Neural progenitor cell (in vitro differentiated cells): Measurements from ENCODE around the gene TLL2. TPM values are rescaled to one million over a fixed set of nuclear protein-coding genes. Genes with fewer than 3 reads are reported as not detected.

ENCODE experiments used
- DNase-seq: peaks from one replicate; pipeline ENCODE4 v3.0.0-alpha.2; 2016; ENCODE audit warnings: low spot score
- H2AFZ ChIP-seq: fragments of 200-600 bp; sonication (generic); replicated peaks from 2 replicates; pipeline ENCODE4 v1.6.1; 2016; ENCODE audit warnings: antibody characterized with exemption
- H3F3A ChIP-seq: fragments of 200-600 bp; sonication (generic); 2 replicates; pipeline ENCODE4 v1.6.1; 2016; ENCODE audit warnings: antibody characterized with exemption, low read depth
- H3K27ac ChIP-seq: fragments of 200-600 bp; sonication (generic); 2 replicates; pipeline ENCODE4 v1.5.1; 2016; ENCODE audit warnings: mild to moderate bottlenecking
- H3K27me3 ChIP-seq: fragments of 200-600 bp; sonication (generic); 2 replicates; pipeline ENCODE4 v1.6.1; 2016; ENCODE audit warnings: mild to moderate bottlenecking, moderate library complexity
- H3K36me3 ChIP-seq: fragments of 200-600 bp; sonication (generic); 2 replicates; pipeline ENCODE4 v1.5.1; 2016
- H3K4me1 ChIP-seq: fragments of 200-600 bp; sonication (generic); 2 replicates; pipeline ENCODE4 v1.6.1; 2016; ENCODE audit warnings: mixed run types
- H3K4me2 ChIP-seq: fragments of 200-600 bp; sonication (generic); 2 replicates; pipeline ENCODE4 v1.6.1; 2016
- H3K4me3 ChIP-seq: fragments of 200-600 bp; sonication (generic); 2 replicates; pipeline ENCODE4 v1.5.1; 2016
- H3K79me2 ChIP-seq: fragments of 200-600 bp; sonication (generic); 2 replicates; pipeline ENCODE4 v1.6.1; 2016; ENCODE audit warnings: low read depth
- H3K9ac ChIP-seq: fragments of 200-600 bp; sonication (generic); 2 replicates; pipeline ENCODE4 v1.6.1; 2016
- H3K9me3 ChIP-seq: fragments of 200-600 bp; sonication (generic); 2 replicates; pipeline ENCODE4 v1.5.1; 2016; ENCODE audit warnings: low read depth
- H4K20me1 ChIP-seq: fragments of 200-600 bp; sonication (generic); 2 replicates; pipeline ENCODE4 v1.6.1; 2016; ENCODE audit warnings: low read depth
- H3K27ac Mint-ChIP-seq: 3 replicates; pipeline ENCODE4 v1.8.0; 2021; ENCODE audit warnings: mixed read lengths
- H3K27me3 Mint-ChIP-seq: 2 replicates; pipeline ENCODE4 v1.8.0; 2022; ENCODE audit warnings: low read depth, mild to moderate bottlenecking, inconsistent platforms, moderate library complexity, mixed read lengths; ENCODE audit not compliant: insufficient read depth
- H3K36me3 Mint-ChIP-seq: 3 replicates; pipeline ENCODE4 v1.8.0; 2021; ENCODE audit warnings: mixed read lengths
- H3K4me1 Mint-ChIP-seq: 3 replicates; pipeline ENCODE4 v1.8.0; 2021; ENCODE audit warnings: mixed read lengths
- H3K4me3 Mint-ChIP-seq: 3 replicates; pipeline ENCODE4 v1.8.0; 2021; ENCODE audit warnings: mild to moderate bottlenecking, moderate library complexity, mixed read lengths
- H3K9me3 Mint-ChIP-seq: 3 replicates; pipeline ENCODE4 v1.8.0; 2020; ENCODE audit warnings: mixed read lengths
- CTCF ChIP-seq: fragments of 200-600 bp; sonication (generic); IDR thresholded peaks from 2 replicates; pipeline ENCODE4 v1.5.1; 2017; ENCODE audit warnings: antibody characterized with exemption, mild to moderate bottlenecking
- EZH2 ChIP-seq: fragments of 200-600 bp; sonication (generic); IDR thresholded peaks from 2 replicates; pipeline ENCODE4 v1.6.1; 2017; ENCODE audit warnings: antibody characterized with exemption, mild to moderate bottlenecking, moderate library complexity
- EZH2phosphoT487 ChIP-seq: fragments of 200-600 bp; sonication (generic); IDR thresholded peaks from 2 replicates; pipeline ENCODE4 v1.6.1; 2017; ENCODE audit warnings: antibody characterized with exemption
- total RNA-seq: library from RNA; depleted of rRNA; stranded (reverse); fragments of >200 nt; gene quantifications from 2 replicates; pipeline ENCODE4 v1.2.3, GENCODE V29; 2015; ENCODE audit warnings: low replicate concordance

TLL2 gene
- total RNA-seq, 1 donor from 2014 or later = 0.22 TPM

- H3K27ac ChIP-seq = no peak overlapping the region
- H3K27ac Mint-ChIP-seq = no peak overlapping the region
- peaks cover 20% of the 10 kb centered on the region for H3K27me3 ChIP-seq
Measured at GRCh38 chr10:96509017-96509641, 4.6 kb downstream of the TLL2 start.

GRCh38 chr10:96507044-96507443 is 6.7 kb downstream of the TLL2 start:
- Histone ChIP-seq H3K4me3 (no peak overlapping the region), H3K4me2 (no peak overlapping the region), H4K20me1 (no peaks in the 10 kb centered on the region), H3K79me2 (no peaks in the 10 kb centered on the region), H3K27me3 (peaks cover 8% of the 10 kb centered on the region), H3K27ac (no peak overlapping the region), H3F3A (peaks cover 22% of the 10 kb centered on the region), H3K9ac (no peak overlapping the region), H3K9me3 (no peaks in the 10 kb centered on the region), H3K4me1 (peaks cover 13% of the 10 kb centered on the region), H2AFZ (no peak overlapping the region), H3K36me3 (no peaks in the 10 kb centered on the region)
- Mint-ChIP-seq H3K9me3 (no peaks in the 10 kb centered on the region), H3K27me3 (peaks cover 19% of the 10 kb centered on the region), H3K4me3 (no peak overlapping the region), H3K36me3 (no peaks in the 10 kb centered on the region), H3K4me1 (peaks cover 31% of the 10 kb centered on the region), H3K27ac (no peak overlapping the region)
- no peak for TF ChIP-seq EZH2phosphoT487
- TF ChIP-seq CTCF = no peak
- TF ChIP-seq EZH2 = no peak
- no peak for DNase-seq

More at GRCh38 chr10:96509017-96509641, 4.6 kb downstream of the TLL2 start:
- Mint-ChIP-seq H3K36me3 (no peaks in the 10 kb centered on the region), H3K27me3 (peaks cover 21% of the 10 kb centered on the region), H3K4me1 (peaks cover 34% of the 10 kb centered on the region), H3K9me3 (no peaks in the 10 kb centered on the region), H3K4me3 (no peak overlapping the region)
- no peak overlapping the region for H2AFZ ChIP-seq
- no peak overlapping the region for H3K4me2 ChIP-seq
- peaks cover 16% of the 10 kb centered on the region for H3K4me1 ChIP-seq
- H3K9ac ChIP-seq = no peak overlapping the region
- no peaks in the 10 kb centered on the region for H4K20me1 ChIP-seq
- no peaks in the 10 kb centered on the region for H3K79me2 ChIP-seq
- peak; percentile 58 for DNase-seq
- H3K9me3 ChIP-seq = no peaks in the 10 kb centered on the region
- H3F3A ChIP-seq = peaks cover 37% of the 10 kb centered on the region
- no peaks in the 10 kb centered on the region for H3K36me3 ChIP-seq
- H3K4me3 ChIP-seq = no peak overlapping the region
- TF ChIP-seq EZH2 (no peak), EZH2phosphoT487 (no peak), CTCF (no peak)

DNA sequence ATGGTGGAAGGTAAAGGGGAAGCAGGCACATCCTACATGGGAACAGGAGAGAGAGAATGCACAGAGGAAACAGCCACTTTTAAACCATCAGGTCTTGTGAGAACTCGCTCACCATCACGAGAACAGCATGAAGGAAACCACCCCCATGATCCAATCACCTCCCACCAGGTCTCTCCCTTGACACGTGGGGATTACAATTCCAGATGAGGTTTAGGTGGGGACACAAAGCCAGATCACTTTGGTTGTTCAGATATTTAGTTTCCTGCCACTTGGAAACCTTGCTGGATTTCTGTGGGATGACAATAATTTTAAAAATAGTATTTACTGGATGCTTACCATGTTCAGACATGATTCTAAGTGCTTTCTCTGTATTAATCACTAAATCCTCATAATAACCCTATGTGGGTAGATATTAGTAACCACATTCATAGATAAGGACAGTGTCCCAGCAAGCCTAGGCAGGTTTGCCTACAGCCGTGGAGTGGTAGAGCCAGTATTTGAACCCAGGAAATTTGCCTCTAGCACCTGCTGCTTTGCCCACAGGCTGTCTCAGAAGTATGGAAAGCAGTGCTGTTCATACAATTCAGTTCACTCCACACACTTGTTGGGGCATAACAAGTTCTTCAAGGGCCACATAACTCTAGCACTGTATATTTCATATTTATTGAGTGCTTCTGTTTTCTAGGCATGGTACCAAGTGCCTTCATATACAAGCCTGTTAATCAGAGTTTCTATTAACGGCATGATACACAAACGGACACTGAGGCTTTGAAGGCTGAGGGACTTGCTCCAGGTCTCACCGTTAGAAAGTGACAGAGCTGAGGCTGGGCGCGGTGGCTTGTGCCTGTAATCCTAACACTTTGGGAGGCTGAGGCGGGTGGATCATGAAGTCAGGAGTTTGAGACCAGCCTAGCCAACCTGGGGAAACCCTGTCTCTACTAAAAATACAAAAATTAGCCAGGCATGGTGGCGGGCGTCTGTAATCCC is 8.3 kb downstream of the TLL2 start:
- Histone ChIP-seq H3K27me3 (no peaks in the 10 kb centered on the region), H3K9me3 (no peaks in the 10 kb centered on the region), H3K79me2 (no peaks in the 10 kb centered on the region), H3K4me2 (no peak overlapping the region), H3K36me3 (no peaks in the 10 kb centered on the region), H3K4me3 (no peak overlapping the region), H3K4me1 (peaks cover 12% of the 10 kb centered on the region), H3K9ac (no peak overlapping the region), H4K20me1 (no peaks in the 10 kb centered on the region), H3K27ac (no peak overlapping the region), H3F3A (peaks cover 17% of the 10 kb centered on the region), H2AFZ (no peak overlapping the region)
- H3K9me3 Mint-ChIP-seq = no peaks in the 10 kb centered on the region
- TF ChIP-seq CTCF = no peak
- TF ChIP-seq EZH2 = no peak
- TF ChIP-seq EZH2phosphoT487 = no peak
- no peaks in the 10 kb centered on the region for H3K36me3 Mint-ChIP-seq
- H3K27me3 Mint-ChIP-seq = peaks cover 16% of the 10 kb centered on the region
- DNase-seq = no peak
- no peak overlapping the region for H3K27ac Mint-ChIP-seq
- peaks cover 22% of the 10 kb centered on the region for H3K4me1 Mint-ChIP-seq
- H3K4me3 Mint-ChIP-seq = no peak overlapping the region
